ENCODE measurements around the gene TEC.
"Not testable (repeated sequence)": the region's sequence is repeated elsewhere in the genome, so short reads cannot be mapped to it uniquely, and the experiment has no call there.

Gene TEC

GRCh38 chr4:48178931-48179330 lies 90.7 kb downstream of the TEC start:
- peaks cover 1% of the 10 kb centered on the region for H3K4me1 ChIP-seq (ENCODE audit: control insufficient read depth, insufficient read depth, low read length)
- DNase-seq (ENCODE audit: low read depth) = no peak
- H3K9me3 ChIP-seq (ENCODE audit: control insufficient read depth, low read length) = no peaks in the 10 kb centered on the region
- no peaks in the 10 kb centered on the region for H3K36me3 ChIP-seq (ENCODE audit: control insufficient read depth, insufficient read depth, low read length, severe bottlenecking)
- peaks cover 3% of the 10 kb centered on the region for H3K27me3 ChIP-seq (replicated peaks; ENCODE audit: control insufficient read depth, insufficient read depth, low read length)
- no peak overlapping the region for H3K4me3 ChIP-seq (ENCODE audit: low read length)
- H3K9ac ChIP-seq (ENCODE audit: low read length) = no peak overlapping the region

- Histone ChIP-seq H3K36me3 (ENCODE audit: control insufficient read depth, insufficient read depth, low read length, severe bottlenecking) (no peaks in the 10 kb centered on the region), H3K9ac (ENCODE audit: low read length) (no peak overlapping the region), H3K27me3 (replicated peaks; ENCODE audit: control insufficient read depth, insufficient read depth, low read length) (no peaks in the 10 kb centered on the region), H3K4me3 (ENCODE audit: low read length) (no peak overlapping the region), H3K4me1 (ENCODE audit: control insufficient read depth, insufficient read depth, low read length) (peaks cover 14% of the 10 kb centered on the region), H3K9me3 (ENCODE audit: control insufficient read depth, low read length) (no peaks in the 10 kb centered on the region)
- DNase-seq (ENCODE audit: low read depth) = no peak
These were observed 93.8 kb downstream of the TEC start for GRCh38 chr4:48175806-48176205.

GRCh38 chr4:48175328-48175727 lies 94.3 kb downstream of the TEC start:
- Histone ChIP-seq H3K36me3 (ENCODE audit: control insufficient read depth, insufficient read depth, low read length, severe bottlenecking) (no peaks in the 10 kb centered on the region), H3K4me3 (ENCODE audit: low read length) (no peak overlapping the region), H3K9me3 (ENCODE audit: control insufficient read depth, low read length) (no peaks in the 10 kb centered on the region), H3K4me1 (ENCODE audit: control insufficient read depth, insufficient read depth, low read length) (peaks cover 14% of the 10 kb centered on the region), H3K9ac (ENCODE audit: low read length) (no peak overlapping the region), H3K27me3 (replicated peaks; ENCODE audit: control insufficient read depth, insufficient read depth, low read length) (no peaks in the 10 kb centered on the region)
- DNase-seq (ENCODE audit: low read depth) = no peak

- Histone ChIP-seq H3K9ac (ENCODE audit: low read length) (peak overlapping the region; percentile 24), H3K4me1 (ENCODE audit: control insufficient read depth, insufficient read depth, low read length) (peaks cover 14% of the 10 kb centered on the region), H3K36me3 (ENCODE audit: control insufficient read depth, insufficient read depth, low read length, severe bottlenecking) (no peaks in the 10 kb centered on the region), H3K4me3 (ENCODE audit: low read length) (no peak overlapping the region), H3K9me3 (ENCODE audit: control insufficient read depth, low read length) (peaks cover 6% of the 10 kb centered on the region), H3K27me3 (replicated peaks; ENCODE audit: control insufficient read depth, insufficient read depth, low read length) (no peaks in the 10 kb centered on the region)
- DNase-seq (ENCODE audit: low read depth) = peak; percentile 64
These were observed 96.3 kb downstream of the TEC start for GRCh38 chr4:48173056-48173991.

GRCh38 chr4:48172651-48173050 lies 97.0 kb downstream of the TEC start:
- no peak overlapping the region for H3K9ac ChIP-seq (ENCODE audit: low read length)
- peaks cover 6% of the 10 kb centered on the region for H3K9me3 ChIP-seq (ENCODE audit: control insufficient read depth, low read length)
- no peaks in the 10 kb centered on the region for H3K36me3 ChIP-seq (ENCODE audit: control insufficient read depth, insufficient read depth, low read length, severe bottlenecking)
- peaks cover 14% of the 10 kb centered on the region for H3K4me1 ChIP-seq (ENCODE audit: control insufficient read depth, insufficient read depth, low read length)
- no peak for DNase-seq (ENCODE audit: low read depth)
- H3K4me3 ChIP-seq (ENCODE audit: low read length) = no peak overlapping the region
- H3K27me3 ChIP-seq (replicated peaks; ENCODE audit: control insufficient read depth, insufficient read depth, low read length) = no peaks in the 10 kb centered on the region

GRCh38 chr4:48169636-48170035 lies 100.0 kb downstream of the TEC start:
- no peak overlapping the region for H3K4me3 ChIP-seq (ENCODE audit: low read length)
- no peaks in the 10 kb centered on the region for H3K36me3 ChIP-seq (ENCODE audit: control insufficient read depth, insufficient read depth, low read length, severe bottlenecking)
- no peaks in the 10 kb centered on the region for H3K27me3 ChIP-seq (replicated peaks; ENCODE audit: control insufficient read depth, insufficient read depth, low read length)
- H3K9ac ChIP-seq (ENCODE audit: low read length) = no peak overlapping the region
- no peak for DNase-seq (ENCODE audit: low read depth)
- H3K4me1 ChIP-seq (ENCODE audit: control insufficient read depth, insufficient read depth, low read length) = peaks cover 14% of the 10 kb centered on the region
- peaks cover 6% of the 10 kb centered on the region for H3K9me3 ChIP-seq (ENCODE audit: control insufficient read depth, low read length)

GRCh38 chr4:48167538-48168263 lies 101.9 kb downstream of the TEC start:
- Histone ChIP-seq H3K4me3 (ENCODE audit: low read length) (no peak overlapping the region), H3K36me3 (ENCODE audit: control insufficient read depth, insufficient read depth, low read length, severe bottlenecking) (no peaks in the 10 kb centered on the region), H3K9ac (ENCODE audit: low read length) (no peak overlapping the region), H3K9me3 (ENCODE audit: control insufficient read depth, low read length) (peaks cover 6% of the 10 kb centered on the region), H3K27me3 (replicated peaks; ENCODE audit: control insufficient read depth, insufficient read depth, low read length) (no peaks in the 10 kb centered on the region), H3K4me1 (ENCODE audit: control insufficient read depth, insufficient read depth, low read length) (peaks cover under 1% of the 10 kb centered on the region)
- DNase-seq (ENCODE audit: low read depth) = no peak

GRCh38 chr4:48164561-48164960 lies 105.1 kb downstream of the TEC start:
- H3K27me3 ChIP-seq (replicated peaks; ENCODE audit: control insufficient read depth, insufficient read depth, low read length); DNase-seq (ENCODE audit: low read depth); H3K36me3 ChIP-seq (ENCODE audit: control insufficient read depth, insufficient read depth, low read length, severe bottlenecking); H3K9me3 ChIP-seq (ENCODE audit: control insufficient read depth, low read length); H3K4me1 ChIP-seq (ENCODE audit: control insufficient read depth, insufficient read depth, low read length); H3K4me3 ChIP-seq (ENCODE audit: low read length); H3K9ac ChIP-seq (ENCODE audit: low read length): not testable (repeated sequence)

GRCh38 chr4:48163746-48164145 lies 105.9 kb downstream of the TEC start:
- H3K9ac ChIP-seq (ENCODE audit: low read length) = no peak overlapping the region
- no peak for DNase-seq (ENCODE audit: low read depth)
- peaks cover 4% of the 10 kb centered on the region for H3K9me3 ChIP-seq (ENCODE audit: control insufficient read depth, low read length)
- H3K27me3 ChIP-seq (replicated peaks; ENCODE audit: control insufficient read depth, insufficient read depth, low read length) = no peaks in the 10 kb centered on the region
- peaks cover 4% of the 10 kb centered on the region for H3K4me1 ChIP-seq (ENCODE audit: control insufficient read depth, insufficient read depth, low read length)
- H3K36me3 ChIP-seq (ENCODE audit: control insufficient read depth, insufficient read depth, low read length, severe bottlenecking) = no peaks in the 10 kb centered on the region
- H3K4me3 ChIP-seq (ENCODE audit: low read length) = no peak overlapping the region

GRCh38 chr4:48162162-48162561 lies 107.5 kb downstream of the TEC start:
- Histone ChIP-seq H3K36me3 (ENCODE audit: control insufficient read depth, insufficient read depth, low read length, severe bottlenecking) (no peaks in the 10 kb centered on the region), H3K27me3 (replicated peaks; ENCODE audit: control insufficient read depth, insufficient read depth, low read length) (no peaks in the 10 kb centered on the region), H3K9ac (ENCODE audit: low read length) (no peak overlapping the region), H3K9me3 (ENCODE audit: control insufficient read depth, low read length) (no peaks in the 10 kb centered on the region), H3K4me1 (ENCODE audit: control insufficient read depth, insufficient read depth, low read length) (peaks cover 4% of the 10 kb centered on the region), H3K4me3 (ENCODE audit: low read length) (no peak overlapping the region)
- peak; percentile 65 for DNase-seq (ENCODE audit: low read depth)

- no peak overlapping the region for H3K4me3 ChIP-seq (ENCODE audit: low read length)
- peaks cover 10% of the 10 kb centered on the region for H3K9me3 ChIP-seq (ENCODE audit: control insufficient read depth, low read length)
- no peaks in the 10 kb centered on the region for H3K27me3 ChIP-seq (replicated peaks; ENCODE audit: control insufficient read depth, insufficient read depth, low read length)
- H3K36me3 ChIP-seq (ENCODE audit: control insufficient read depth, insufficient read depth, low read length, severe bottlenecking) = no peaks in the 10 kb centered on the region
- no peak overlapping the region for H3K9ac ChIP-seq (ENCODE audit: low read length)
- DNase-seq (ENCODE audit: low read depth) = no peak
- H3K4me1 ChIP-seq (ENCODE audit: control insufficient read depth, insufficient read depth, low read length) = peaks cover 4% of the 10 kb centered on the region
These were observed 112.4 kb downstream of the TEC start for GRCh38 chr4:48157271-48157670.
